HG02623 (cell line): ENCODE data around the gene CDK15.

ENCODE experiments used
- ATAC-seq: cut with Tn5 transposase; IDR thresholded peaks from one replicate; pipeline ENCODE4 v1.9.1; 2021; ENCODE audit warnings: moderate library complexity; ENCODE audit not compliant: unreplicated experiment

The CDK15 gene

GRCh38 chr2:201904538-201905420, 98.4 kb downstream of the CDK15 start:
- peak; percentile 97 for ATAC-seq

- no peak for ATAC-seq
Measured at GRCh38 chr2:201906777-201907562, 100.6 kb downstream of the CDK15 start.

DNA sequence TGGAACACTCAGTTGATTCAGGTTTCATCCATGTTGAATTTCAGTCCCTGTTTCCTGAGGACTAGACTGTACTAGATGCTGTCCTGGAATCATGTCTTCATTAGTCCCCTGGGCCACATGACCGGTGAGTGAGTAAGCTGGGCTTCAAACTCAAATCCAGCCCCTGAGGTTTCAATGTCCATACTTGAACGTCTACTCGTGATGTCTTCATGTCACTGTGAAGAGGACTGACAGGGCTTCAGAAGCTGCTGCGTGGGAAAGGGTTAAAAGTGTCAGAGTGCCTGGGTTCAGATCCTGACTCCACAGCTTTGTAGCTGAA, 101.2 kb downstream of the CDK15 start:
- no peak for ATAC-seq

DNA sequence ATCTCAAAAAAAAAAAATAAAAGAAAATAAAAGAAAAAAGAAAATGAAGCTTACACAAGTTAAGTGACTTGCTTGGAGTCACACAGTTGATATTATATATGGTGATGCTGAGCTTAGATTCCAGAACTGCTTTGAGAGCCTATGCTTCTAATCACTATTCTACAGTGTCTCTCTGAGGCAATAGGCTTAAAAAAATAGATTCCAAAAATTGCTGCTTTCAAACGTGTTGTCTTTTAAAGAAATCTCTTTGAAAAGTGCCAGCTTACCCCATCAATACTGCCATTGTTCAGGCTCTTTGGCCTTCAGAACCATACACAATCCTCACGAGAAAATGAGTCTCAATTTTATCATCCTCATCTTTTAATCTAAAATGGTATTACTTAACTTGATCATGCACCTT, 102.6 kb downstream of the CDK15 start:
- no peak for ATAC-seq

DNA sequence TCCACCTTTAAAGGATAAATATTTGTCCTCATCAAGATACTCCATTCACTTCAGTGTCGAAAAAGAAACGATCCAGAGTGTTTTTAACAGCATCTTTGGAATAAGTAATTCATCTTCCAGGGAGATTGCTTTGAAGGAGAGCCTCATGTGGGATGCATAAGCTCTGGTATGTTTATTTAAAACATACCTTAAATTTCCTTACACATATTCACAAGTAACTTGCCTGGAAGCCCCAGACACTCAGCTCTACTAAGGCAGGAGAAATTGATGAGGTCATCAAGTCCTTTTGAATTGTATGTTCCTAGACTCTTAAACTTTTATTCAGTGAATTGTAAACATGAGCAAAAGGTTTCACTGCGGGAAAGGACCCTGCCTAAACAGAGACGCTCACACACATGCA, 103.0 kb downstream of the CDK15 start:
- no peak for ATAC-seq

- no peak for ATAC-seq
Measured at GRCh38 chr2:201909961-201910361, 103.6 kb downstream of the CDK15 start.

DNA sequence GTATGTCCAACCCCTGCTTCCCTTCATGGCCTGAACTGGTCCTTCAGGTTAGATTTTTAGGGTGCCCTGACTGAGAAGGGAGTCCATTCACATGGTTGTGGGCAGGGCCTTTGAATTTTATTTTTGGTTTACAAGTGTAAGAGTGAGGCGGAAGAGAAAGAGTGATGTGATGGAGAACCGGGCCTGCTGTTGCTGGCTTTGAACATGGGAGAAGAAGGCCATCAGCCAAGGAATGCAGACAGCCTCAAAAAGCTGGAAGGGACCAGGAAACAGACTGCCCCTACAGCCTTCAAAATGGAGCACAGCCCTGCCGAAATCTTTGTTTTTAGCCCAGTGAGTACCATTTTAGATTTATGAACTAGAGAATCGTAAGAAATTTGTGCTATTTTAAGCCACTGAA, 105.0 kb downstream of the CDK15 start:
- ATAC-seq = no peak

GRCh38 chr2:201913201-201913600, 106.9 kb downstream of the CDK15 start:
- no peak for ATAC-seq

GRCh38 chr2:201915446-201915845, 109.1 kb downstream of the CDK15 start:
- ATAC-seq = no peak

- no peak for ATAC-seq
Measured at GRCh38 chr2:201916565-201916964, 110.2 kb downstream of the CDK15 start.

GRCh38 chr2:201918616-201919307, 112.4 kb downstream of the CDK15 start:
- no peak for ATAC-seq

GRCh38 chr2:201919308-201919634, 112.9 kb downstream of the CDK15 start:
- ATAC-seq = no peak

DNA sequence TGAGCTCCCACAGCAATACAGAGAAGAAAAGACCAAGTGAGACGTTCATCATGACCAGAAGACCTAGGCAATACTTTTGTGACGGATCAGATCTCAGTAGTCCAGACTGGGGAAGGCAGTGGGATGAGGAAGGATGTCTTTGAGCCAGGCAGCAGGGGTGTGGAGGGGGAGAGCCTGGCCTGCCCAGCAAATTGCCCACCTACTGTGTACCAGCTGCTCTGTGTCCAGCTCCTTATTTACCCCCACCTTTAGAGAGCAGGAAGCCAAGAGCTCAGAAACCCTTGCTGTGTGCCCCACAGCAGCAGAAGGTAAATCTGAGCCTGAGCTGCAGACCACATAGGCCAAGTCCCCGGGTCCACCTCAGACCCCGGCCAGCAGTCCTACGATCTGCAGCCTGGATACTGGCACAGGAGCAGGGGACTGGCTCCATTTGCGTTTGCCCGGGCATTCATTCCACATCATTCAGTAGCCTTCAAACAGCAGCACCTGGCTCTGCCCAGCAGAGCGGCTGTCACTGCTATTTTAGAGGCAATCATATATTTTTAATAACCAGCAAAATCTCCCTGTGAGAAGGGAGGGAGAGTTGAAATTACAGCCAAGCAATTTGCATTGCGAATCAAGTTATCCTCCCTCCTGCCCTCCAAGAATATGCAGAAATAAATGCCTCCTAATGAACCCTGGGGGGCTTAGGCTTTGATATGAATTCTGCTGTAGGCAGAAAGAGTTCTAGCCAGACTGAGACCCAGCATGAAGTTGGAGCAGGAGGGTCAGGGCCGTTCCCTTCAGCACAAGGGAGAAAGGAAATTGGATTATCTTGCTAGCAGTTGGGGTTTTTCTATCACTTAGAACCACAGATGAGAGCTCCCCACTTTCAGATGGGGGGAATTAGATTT, 117.3 kb downstream of the CDK15 start:
- ATAC-seq = no peak

DNA sequence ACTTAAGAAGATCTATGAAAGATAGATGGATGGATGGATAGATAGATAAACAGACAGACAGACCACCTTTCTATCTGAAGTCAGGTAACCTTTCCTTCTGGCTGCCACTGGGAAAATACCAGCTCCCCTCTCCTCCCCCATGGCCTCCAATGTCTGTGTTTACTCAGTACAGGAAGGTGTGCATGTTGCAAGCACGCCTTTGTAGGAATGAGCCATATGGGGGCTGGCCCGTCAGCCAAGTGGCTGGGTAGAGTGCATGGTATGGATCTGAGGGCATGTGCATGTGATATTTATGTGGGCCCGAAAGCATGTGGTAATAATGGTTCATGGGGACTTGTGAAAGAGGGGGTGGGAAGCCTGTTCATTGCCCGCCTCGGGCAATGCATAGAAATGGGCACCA, 118.1 kb downstream of the CDK15 start:
- ATAC-seq = no peak

- ATAC-seq = no peak
Measured at GRCh38 chr2:201925056-201925455, 118.7 kb downstream of the CDK15 start.

DNA sequence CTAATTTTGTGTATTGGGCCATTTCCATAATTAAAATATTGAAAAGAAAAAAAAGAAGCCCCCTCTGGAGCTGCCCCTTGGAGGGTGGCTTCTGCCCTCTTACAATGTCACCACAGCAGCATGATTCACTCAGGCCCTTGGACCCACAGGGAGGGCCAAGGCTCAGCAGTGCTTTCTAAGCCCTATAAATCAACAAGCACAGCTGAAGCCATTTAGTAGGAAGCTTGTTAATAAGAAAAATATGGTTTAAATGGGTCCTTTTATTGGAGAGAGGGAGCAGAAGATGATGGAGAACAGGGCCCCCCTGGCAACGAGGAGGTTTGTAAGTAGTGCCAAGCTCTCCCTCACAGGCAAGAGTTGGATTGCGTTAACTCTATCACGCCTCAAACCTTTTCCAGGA, 119.7 kb downstream of the CDK15 start:
- no peak for ATAC-seq

DNA sequence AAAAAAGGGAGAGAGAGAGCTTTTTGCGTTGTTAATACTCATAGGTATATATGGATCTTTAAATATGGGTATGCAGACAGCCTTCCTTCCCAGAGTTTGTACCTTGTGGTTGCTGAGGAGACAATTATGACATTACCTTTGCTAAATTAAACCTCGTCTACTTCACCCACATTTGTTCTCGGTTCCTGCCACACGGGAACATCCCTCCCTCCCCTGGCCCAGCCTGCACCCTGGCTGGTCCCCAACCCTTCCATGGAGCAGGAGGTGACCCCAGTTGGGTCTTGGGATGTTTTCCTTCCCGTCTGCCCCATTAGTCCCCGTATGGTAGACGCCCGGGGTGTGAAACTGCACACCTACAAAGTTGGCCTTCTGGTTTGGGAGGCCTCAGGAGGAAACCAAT, 122.0 kb downstream of the CDK15 start:
- ATAC-seq = no peak

DNA sequence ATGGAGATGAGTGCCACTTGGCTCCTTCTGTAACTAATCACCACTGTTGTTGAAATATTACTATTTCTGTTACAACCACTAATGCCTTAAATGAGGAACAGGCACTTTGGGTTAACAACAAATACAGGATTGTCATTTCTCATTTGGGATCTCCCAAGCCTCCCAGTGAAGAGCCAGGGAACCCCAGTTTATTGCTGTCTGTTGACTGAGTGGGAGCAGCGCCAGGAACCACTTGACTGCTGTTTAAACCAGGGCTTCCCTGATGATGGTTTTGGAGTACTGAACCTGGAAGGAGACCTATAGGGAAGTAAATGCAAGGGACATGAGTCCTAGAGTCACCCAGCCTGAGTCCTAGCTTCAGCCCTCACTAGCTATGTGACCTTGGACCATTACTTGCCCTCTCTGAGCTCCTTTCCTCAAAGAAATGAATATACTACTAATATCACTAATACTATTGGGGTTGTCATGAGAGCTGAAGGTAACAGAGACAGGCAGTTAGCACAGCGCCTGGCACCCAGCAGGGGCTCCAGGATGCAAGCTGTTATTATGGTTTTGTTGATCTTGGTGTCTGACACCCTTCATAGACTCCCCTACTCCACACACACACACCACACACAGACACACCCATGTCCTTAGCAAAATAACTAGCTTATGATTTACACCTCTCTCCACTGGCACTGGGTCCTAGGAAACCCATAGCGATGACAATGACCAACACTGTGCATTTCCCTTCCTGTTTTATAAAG, 123.1 kb downstream of the CDK15 start:
- no peak for ATAC-seq

- no peak for ATAC-seq
Measured at GRCh38 chr2:201930043-201930442, 123.7 kb downstream of the CDK15 start.

DNA sequence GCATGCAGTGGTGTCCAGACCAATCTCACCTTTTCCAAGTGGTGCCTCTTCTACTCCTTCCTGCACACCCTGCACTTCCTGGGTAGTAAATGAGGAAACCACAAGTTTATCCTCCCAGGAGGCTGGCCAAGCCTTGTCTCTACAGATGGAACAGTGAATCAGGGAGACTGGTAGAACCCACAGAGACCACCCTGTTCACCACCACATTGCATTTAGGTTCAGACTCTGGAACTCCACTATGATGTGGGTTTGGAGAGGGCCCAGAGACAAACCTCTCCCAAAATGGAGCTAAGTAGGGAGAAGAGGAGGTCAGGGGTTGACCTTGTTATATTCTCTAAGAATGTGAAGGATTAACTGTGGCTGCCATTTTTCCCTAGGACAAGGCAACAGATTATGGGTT, 124.5 kb downstream of the CDK15 start:
- ATAC-seq = no peak
